Inferior parietal cortex (tissue), 1 donor: Measurements from ENCODE around the gene PRKCE.

Experiments used
- DNase-seq: peaks from one replicate; pipeline ENCODE4 v3.0.0-alpha.2; 2016; ENCODE audit errors: extremely low spot score

PRKCE gene

DNA sequence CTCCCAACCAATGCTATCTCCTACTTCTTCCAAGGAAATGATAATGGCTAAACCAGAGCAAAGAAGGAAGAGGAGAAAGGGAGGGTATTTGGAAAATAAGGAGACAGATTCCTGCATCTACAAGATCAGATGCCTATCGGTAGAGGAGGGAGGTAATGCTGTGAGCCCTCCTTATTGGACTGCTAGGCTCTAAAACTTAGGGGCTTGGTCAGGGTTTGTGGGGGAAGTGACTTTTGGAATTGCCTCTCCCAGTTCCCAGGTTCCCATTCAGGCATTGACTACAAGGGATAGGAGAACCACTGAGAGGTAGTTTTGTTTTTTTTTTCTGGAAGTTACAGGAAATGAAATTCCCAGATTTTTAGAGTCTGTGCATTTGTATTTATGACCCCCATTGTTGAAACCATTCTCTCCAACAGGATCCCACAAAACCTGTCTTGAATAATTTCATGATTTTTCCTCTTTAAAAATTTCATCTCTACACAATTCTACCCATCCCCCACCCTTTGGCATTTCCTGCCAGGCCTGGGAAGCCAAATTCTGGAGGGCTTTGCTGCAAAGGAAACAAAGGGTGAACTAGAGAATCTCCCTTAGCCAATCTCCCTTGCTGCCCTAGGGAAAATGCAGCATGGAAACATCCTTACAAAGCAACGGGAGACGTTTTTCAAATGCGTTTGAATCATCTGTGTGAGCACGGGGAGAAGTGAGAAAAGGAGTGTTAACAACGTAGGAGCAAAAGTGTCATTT is 363.6 kb downstream of the PRKCE start:
- DNase-seq = no peak

DNA sequence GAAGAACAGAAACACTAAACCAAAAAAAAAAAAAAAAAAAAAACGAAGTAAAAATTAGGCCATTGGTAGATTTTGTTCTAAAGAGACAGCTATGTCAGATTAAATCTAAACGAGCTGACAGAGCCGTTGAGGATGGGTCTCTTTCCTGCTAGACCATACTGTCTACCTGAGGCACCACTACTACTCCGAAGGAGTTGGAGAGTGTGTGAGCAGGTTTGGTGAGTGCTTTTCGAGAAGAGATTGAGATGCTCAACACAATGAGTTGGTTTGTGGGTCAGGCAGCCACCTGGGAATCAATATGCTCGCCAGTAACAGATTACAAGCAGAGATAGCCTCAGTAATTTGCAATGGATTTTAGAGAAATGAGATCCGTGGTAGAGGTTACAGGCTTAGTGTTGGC is 364.2 kb downstream of the PRKCE start:
- DNase-seq = no peak

DNA sequence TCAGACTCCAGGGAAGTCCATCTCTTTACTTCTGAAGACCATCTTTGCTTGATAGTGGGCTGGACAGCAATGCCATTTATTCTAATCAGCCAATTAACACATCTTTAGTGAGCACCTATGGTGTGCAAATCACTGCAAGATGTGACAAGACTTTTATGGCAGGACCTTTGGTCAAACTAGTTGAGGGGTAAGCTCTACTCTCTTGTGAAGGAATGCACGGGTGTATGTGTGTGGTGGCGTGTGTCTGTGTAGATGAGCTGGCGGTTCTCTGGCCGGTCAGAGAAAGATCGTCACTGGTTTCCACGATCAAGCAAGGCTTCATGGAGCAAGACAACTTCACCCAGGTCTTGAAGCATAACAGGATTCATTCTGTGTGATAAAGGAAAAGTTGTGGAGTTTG is 364.6 kb downstream of the PRKCE start:
- DNase-seq = no peak

DNA sequence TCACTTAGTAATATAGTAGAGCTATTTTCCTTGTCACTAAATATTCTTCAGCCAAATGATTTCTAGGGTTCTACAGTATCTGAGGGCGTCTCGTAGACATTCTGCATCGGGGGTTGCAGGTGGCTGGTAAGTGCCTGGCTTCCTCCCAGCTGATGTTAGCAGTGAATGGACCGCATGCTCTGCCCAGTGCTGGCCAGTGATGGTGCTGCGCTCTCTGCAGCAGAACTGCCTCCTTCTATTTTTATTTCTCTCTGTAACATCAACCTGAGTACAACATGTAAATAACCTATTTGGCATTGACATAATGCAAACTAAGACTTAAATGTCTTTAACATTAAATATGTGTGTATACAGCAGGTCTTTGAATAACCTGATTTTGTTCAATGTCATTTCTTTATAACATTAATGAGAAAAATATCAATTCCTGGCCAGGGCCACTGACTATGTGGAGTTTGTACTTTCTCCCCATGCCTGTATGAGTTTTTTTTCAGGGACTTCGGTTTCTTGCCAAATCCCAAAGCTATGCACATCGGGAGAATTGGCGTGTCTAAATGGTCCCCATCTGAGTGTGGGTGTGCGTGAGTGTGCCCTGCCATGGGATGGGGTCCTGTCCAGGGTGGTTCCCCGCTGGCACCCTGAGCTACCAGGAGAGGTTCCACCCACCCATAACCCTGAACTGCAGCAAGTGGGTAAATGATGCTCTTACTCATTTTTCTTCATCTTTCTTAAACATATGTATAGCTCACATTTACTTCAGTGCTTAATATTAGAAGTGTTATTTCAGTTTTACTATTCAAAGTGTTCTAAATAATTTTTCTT is 367.5 kb downstream of the PRKCE start:
- DNase-seq = no peak

DNA sequence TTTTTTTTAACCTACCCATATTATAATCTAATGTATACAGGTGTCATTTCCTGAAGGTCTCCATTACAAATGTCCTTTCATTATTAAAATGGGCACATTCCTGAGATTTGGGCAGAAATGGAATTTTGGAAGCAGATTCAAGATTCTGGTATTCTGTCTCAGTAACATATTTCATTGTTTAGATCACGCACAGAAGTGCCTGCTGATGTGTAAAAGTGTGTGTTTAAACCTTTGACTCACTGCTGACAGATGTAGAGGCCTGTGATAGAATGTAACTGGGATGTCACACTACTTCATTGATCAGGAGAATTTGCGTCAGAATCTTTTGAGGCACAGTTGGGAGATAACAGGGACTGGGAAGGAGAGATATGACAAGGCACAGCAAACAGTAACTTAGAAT is 368.9 kb downstream of the PRKCE start:
- DNase-seq = no peak

GRCh38 chr2:46023165-46023854 is 371.8 kb downstream of the PRKCE start:
- no peak for DNase-seq

- no peak for DNase-seq
Observed at GRCh38 chr2:46024146-46024779, 372.8 kb downstream of the PRKCE start.

DNA sequence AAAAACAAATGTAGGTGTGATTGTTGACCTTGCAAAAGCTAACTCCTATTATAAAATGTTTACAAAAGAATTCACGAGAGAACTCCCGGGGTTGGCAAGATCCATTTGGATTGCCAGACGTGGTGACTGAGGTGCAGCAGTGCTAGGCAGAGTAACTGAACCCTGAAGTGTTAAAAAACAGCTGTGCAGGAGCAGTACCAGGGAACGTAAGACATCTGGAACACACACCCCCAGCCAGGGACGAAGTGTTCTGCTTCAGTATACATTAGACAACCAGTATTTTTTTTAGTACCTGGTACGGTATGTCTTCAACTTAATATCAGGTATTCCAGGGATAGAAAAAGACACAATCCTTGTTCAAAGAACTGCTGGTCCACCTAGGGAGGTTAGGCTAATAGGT is 373.6 kb downstream of the PRKCE start:
- no peak for DNase-seq

DNA sequence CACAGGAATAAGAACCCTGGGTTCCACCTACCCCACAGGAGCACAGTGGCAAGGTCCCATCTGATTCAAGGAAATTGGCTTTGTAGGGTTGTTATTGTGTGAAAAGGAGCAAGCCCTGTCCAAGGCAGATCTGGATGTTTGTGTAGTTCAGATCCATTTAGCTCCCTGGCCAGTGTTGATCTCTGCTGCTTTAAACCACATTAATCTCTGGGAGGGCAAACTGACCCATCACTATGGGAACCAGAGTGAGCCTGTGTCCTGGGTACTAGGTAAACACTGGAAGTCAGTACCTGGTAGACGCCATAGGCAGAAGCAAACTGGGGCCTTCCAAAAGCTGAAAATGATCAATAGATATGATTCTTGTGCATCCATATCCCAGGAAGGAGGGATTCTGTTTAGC is 374.2 kb downstream of the PRKCE start:
- no peak for DNase-seq

DNA sequence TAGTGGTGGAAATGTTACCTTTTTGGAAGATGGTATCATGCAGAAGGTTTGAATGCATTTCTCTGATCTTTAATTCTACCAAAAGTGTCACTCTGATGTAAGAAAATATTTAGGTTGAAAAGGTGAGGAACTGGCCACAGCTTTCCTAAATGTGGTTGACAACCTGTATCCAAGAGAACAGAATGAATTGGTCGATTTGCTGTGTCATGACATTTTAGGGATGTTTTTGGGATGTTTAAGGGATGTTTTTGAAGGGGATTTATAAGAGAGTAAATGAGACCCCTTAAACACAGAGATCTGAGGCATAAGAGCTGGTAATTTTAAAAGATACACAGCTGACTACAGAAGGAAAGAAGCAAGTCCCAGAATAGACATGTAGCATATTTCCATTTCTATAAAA is 375.0 kb downstream of the PRKCE start:
- no peak for DNase-seq

- DNase-seq = no peak
Observed at GRCh38 chr2:46029332-46029811, 377.9 kb downstream of the PRKCE start.

GRCh38 chr2:46030330-46030729 is 378.9 kb downstream of the PRKCE start:
- DNase-seq = no peak

DNA sequence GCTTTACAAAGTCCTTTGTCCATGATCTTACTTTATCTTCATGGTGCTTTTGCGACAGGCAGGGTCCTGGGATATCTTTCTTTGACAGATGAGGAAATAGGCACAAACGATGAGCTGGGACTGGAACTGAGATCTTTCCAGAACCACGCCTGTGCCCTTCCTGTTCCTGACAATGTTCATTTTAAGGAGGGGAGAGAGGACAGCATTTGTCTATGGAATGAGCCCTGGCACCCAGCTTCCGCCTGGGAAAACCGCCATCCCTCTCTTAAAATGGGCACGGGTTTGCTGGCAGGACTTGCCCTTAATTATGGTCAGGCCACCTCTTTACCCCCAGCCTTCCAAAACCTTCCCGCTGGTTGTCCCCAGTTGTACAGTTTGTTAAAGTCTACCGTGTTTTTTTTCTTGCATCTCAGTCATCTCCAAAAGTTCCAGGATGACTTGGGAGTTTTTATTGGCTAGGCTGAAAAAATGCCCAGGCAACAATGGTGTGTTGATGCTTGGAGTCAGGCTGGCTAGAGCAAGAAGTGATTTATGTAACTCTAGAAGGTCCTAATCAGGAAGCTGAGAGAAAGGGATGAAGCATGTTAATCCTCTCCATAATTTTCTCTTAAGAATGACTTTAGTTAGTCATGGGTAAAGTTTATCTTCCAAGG is 380.8 kb downstream of the PRKCE start:
- DNase-seq = no peak

DNA sequence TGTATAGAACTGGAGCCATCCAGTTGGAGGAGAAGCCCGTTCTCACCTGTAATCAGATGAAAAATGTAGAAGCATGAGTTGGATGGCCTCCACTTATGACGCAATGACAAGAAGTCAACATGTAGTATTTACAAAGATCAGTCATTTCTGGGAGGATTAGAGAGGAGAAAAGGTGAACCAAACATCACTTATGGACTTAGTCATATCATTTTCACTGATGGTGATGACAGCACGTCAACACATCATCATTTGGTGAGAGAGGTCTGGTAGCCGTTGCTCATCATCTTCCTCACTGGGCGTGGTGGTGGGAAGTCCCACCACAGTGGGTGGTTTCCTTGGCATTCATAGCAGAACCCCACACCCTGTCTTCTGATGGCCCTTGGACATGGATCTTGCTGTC is 381.5 kb downstream of the PRKCE start:
- no peak for DNase-seq

DNA sequence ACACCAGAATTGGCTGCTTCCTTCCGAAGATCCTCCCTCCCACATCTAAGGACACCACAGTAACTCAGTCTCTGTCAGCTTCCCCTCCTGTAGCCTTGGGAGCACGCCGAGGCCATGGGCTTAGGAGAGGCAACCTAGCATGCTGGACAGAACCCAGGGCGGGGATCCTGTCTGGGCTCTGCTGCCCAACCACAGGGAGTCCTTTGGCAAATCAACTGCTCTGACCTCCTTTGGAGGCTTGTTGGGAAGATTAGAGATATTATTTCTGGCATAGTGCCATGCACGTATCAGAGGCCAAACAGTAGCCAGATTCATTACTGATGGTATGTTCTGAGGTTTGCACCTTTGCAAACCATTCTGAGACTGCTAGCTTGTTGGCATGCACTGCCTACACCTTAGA is 383.1 kb downstream of the PRKCE start:
- DNase-seq = no peak

DNA sequence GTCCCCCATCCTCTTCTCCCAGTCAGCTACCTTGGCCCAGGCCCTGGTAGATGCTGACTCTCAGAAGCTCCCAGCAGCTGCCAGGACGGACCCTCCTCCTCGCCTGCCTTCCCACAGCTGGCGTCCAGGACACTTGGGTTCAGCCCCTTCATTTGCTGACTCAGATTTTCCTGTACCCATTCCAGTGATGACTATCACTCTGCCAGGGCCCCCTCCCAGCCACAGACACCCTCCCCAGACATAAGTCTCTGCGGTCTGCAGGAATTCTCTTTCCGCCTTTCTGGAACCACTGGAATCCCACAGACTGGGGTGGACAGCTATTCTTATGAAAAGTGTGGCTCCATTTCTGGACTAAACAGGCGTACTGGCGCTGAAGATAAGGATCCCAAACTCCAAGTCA is 385.5 kb downstream of the PRKCE start:
- no peak for DNase-seq

GRCh38 chr2:46039543-46040303 is 388.2 kb downstream of the PRKCE start:
- DNase-seq = no peak

DNA sequence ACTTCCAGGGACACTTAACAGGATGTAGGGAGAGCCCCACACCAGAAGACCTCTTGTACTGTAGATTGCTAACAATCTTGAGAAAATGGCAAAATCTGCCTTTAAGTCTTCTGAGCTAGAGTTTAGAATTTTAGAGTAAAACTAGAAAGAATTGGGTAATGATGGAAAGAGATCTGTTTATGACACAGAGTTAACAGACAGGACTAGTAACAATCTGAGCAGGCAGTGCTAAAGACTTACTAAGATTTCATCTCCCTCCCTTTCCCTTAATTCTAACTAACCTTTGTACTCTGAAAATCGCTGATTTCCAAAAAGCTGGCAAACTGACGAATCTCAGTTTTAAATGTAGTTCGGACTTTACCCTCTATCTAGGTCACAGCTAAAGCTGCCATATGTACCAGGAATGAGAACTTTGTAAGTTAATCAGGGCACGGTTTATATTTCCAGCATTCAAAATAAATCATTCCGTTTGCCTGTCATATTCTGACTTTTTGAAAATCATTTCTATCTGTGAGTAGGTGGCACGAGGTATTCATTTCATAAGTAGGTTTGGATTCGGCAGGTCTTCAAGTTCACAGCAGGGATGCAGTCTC is 389.2 kb downstream of the PRKCE start:
- DNase-seq = no peak

DNA sequence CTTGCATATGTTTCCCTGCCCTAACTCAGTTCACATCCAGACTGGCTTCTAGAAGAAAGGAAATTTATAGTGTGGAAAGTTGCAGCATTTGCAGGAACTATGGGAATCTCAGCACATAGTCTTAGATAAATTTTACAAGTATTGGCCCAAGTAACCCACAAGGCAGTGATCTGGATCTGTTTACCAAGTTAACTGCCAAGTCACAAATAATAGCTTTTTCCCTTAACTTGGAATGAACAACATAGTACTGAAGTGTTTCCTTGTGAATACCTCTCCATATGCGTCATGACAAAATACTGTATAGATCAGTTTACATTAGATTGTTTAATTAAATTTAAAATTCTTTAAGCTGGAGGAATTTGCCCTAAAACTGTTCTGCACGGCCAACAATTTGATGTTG is 390.0 kb downstream of the PRKCE start:
- no peak for DNase-seq

DNA sequence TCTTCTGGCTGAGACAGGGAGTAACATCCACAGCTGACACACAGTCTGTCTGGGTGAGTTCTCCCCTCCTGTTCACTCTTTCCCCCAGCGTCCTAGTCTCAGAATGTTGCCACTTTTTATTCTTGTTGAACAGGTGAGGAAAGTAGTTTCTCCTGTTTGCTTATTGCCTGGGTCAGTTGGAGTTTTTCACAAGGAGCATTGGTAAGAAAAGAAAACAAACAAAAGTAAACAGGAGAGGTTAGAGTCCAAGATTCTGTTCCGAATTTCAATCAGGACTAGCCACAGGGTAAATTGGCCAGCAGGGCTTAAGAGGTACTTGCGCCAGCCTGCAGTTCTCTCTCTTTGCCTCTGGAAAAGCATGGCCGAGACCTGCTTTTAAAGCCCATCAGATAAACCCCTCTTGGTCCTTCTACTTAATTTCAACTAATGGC is 390.7 kb downstream of the PRKCE start:
- no peak for DNase-seq
